HCT116 (cell line): ENCODE data around the gene ACRV1. TPM values are rescaled to one million over a fixed set of nuclear protein-coding genes. Genes with fewer than 3 reads are reported as not detected.

Experiments
- ATAC-seq: fragments of 200-7000 bp; cut with Tn5 transposase; 2 replicates; pipeline ENCODE4 v1.9.1; 2020; ENCODE audit warnings: mild to moderate bottlenecking, moderate library complexity
- BruUV-seq: library from RNA; stranded (reverse); fragments of 400-500 nt; replicated peaks from 2 replicates; lab custom pipeline; 2021; lab: Mats Ljungman, UMichigan
- CTCF ChIA-PET: fragments of 300-600 bp; sonication (Branson Sonifier 250); formaldehyde crosslinking; loops from one replicate; lab custom pipeline; 2021; ENCODE audit warnings: antibody characterized with exemption; lab: Charles Lee
- POLR2A ChIA-PET: fragments of 300-600, 350-600 bp; sonication (Branson Sonifier 250); formaldehyde crosslinking; loops from one replicate; lab custom pipeline; 2021; ENCODE audit warnings: antibody characterized with exemption; lab: Charles Lee
- RAD21 ChIA-PET, 2 experiments: fragments of 300-600 bp; sonication (Branson Sonifier 250); formaldehyde crosslinking; loops; one replicate each; lab custom pipeline; 2023; ENCODE audit warnings: low total read pairs in 2 of 2; ENCODE audit not compliant: uncharacterized antibody in 2 of 2, unreplicated experiment in 2 of 2, low non-redundant PET in 1 of 2; lab: Charles Lee
- DNase-seq: peaks from one replicate; pipeline ENCODE4 v3.0.0-alpha.2; 2010; ENCODE audit warnings: low read depth, low spot score
- H2AFZ ChIP-seq: fragments of 200-600 bp; shearing (Covaris generic), sonication (generic); 2 replicates; pipeline ENCODE4 v1.6.1; 2017; ENCODE audit warnings: low read depth, mixed run types, mixed read lengths, antibody characterized with exemption, low read length; ENCODE audit not compliant: poor library complexity, severe bottlenecking
- H3K27ac ChIP-seq: 2 replicates; pipeline ENCODE4 v1.5.1; 2012; ENCODE audit warnings: low read depth, low read length
- H3K27me3 ChIP-seq: fragments of 200-600 bp; sonication (generic); 2 replicates; pipeline ENCODE4 v1.6.1; 2016; ENCODE audit warnings: mixed run types, low read length, mixed read lengths; ENCODE audit not compliant: insufficient read depth
- H3K36me3 ChIP-seq, 2 experiments: fragments of 200-500 bp in 1 of 2; fragments of 200-600 bp in 1 of 2; sonication (Bioruptor generic) in 1 of 2; sonication (generic) in 1 of 2; 2 replicates each; pipeline versions ENCODE4 v1.5.1 to v1.6.1; 2014 to 2016; ENCODE audit warnings: low read length in 2 of 2, inconsistent platforms in 1 of 2, mixed read lengths in 1 of 2, mixed run types in 1 of 2; ENCODE audit not compliant: insufficient read depth in 2 of 2, control insufficient read depth in 1 of 2
- H3K4me1 ChIP-seq, 2 experiments: fragments of 200-600 bp in 1 of 2; sonication (generic) in 1 of 2; 2 replicates each; pipeline versions ENCODE4 v1.5.1 to v1.6.1; 2012 to 2017; ENCODE audit warnings: low read length in 2 of 2, inconsistent platforms in 1 of 2, mild to moderate bottlenecking in 1 of 2, mixed read lengths in 1 of 2, mixed run types in 1 of 2, moderate library complexity in 1 of 2; ENCODE audit not compliant: insufficient read depth in 2 of 2, control insufficient read depth in 1 of 2
- H3K4me2 ChIP-seq: fragments of 200-600 bp; sonication (generic); 2 replicates; pipeline ENCODE4 v1.6.1; 2017; ENCODE audit warnings: mixed run types, low read length, mixed read lengths
- H3K4me3 ChIP-seq, 2 experiments: fragments of 200-600 bp in 1 of 2; sonication (generic) in 1 of 2; replicated peaks in 1 of 2; 2 replicates each; pipeline ENCODE4 v1.5.1; 2011 to 2016; ENCODE audit warnings: low read length in 2 of 2, control low read depth in 1 of 2, low read depth in 1 of 2, mild to moderate bottlenecking in 1 of 2, mixed read lengths in 1 of 2, mixed run types in 1 of 2
- H3K79me2 ChIP-seq: fragments of 200-600 bp; sonication (generic); 2 replicates; pipeline ENCODE4 v1.6.1; 2017; ENCODE audit warnings: mild to moderate bottlenecking, mixed run types, low read length, moderate library complexity, mixed read lengths; ENCODE audit not compliant: insufficient read depth
- H3K9ac ChIP-seq: fragments of 200-600 bp; sonication (generic); 2 replicates; pipeline ENCODE4 v1.6.1; 2016; ENCODE audit warnings: low read length, mixed read lengths
- H3K9me2 ChIP-seq: fragments of 200-600 bp; sonication (generic), shearing (Covaris generic); 2 replicates; pipeline ENCODE4 v1.6.1; 2017; ENCODE audit warnings: mixed run types, mild to moderate bottlenecking, moderate library complexity; ENCODE audit not compliant: insufficient read depth
- H3K9me3 ChIP-seq, 2 experiments: fragments of 200-500 bp in 1 of 2; fragments of 200-600 bp in 1 of 2; sonication (Bioruptor generic) in 1 of 2; sonication (generic) in 1 of 2; 2 replicates each; pipeline ENCODE4 v1.6.1; 2014 to 2017; ENCODE audit warnings: low read length in 2 of 2, mixed read lengths in 2 of 2, inconsistent platforms in 1 of 2, low read depth in 1 of 2, mild to moderate bottlenecking in 1 of 2, mixed run types in 1 of 2, moderate library complexity in 1 of 2; ENCODE audit not compliant: control insufficient read depth in 1 of 2, insufficient read depth in 1 of 2
- H4K20me1 ChIP-seq: fragments of 200-600 bp; sonication (generic), shearing (Covaris generic); 2 replicates; pipeline ENCODE4 v1.6.1; 2017; ENCODE audit warnings: mixed run types, mild to moderate bottlenecking, moderate library complexity; ENCODE audit not compliant: insufficient read depth
- CEBPB ChIP-seq: IDR thresholded peaks from 2 replicates; pipeline ENCODE4 v1.6.1; 2012; ENCODE audit warnings: low read depth
- ELF1 ChIP-seq: IDR thresholded peaks from 2 replicates; pipeline ENCODE4 v1.6.1; 2012; ENCODE audit warnings: low read depth, borderline replicate concordance
- POLR2AphosphoS5 ChIP-seq: IDR thresholded peaks from 2 replicates; pipeline ENCODE4 v1.6.1; 2011; ENCODE audit warnings: mild to moderate bottlenecking, low read depth, low read length, moderate library complexity
- SIN3A ChIP-seq: IDR thresholded peaks from 2 replicates; pipeline ENCODE4 v1.6.1; 2012; ENCODE audit warnings: low read depth
- TCF7L2 ChIP-seq: IDR thresholded peaks from 2 replicates; pipeline ENCODE4 v1.7.0; 2011; ENCODE audit warnings: borderline replicate concordance, inconsistent platforms; ENCODE audit not compliant: insufficient read depth, insufficient read length; ENCODE audit errors: extremely low read depth
- intact Hi-C: fragments of 100-400 bp; cut with micrococcal nuclease; formaldehyde crosslinking; loops from 2 replicates; pipeline ENCODE4 v1.10.0; 2022
- total RNA-seq: library from RNA; stranded (reverse); gene quantifications from one replicate; pipeline ENCODE4 v1.2.1, GENCODE V29; 2021; ENCODE audit not compliant: unreplicated experiment
- TF ChIP-seq, protein P1 (sequence below): IDR thresholded peaks from 2 replicates; pipeline ENCODE4 v1.6.1; 2011; ENCODE audit warnings: mild to moderate bottlenecking, low read length, moderate library complexity; ENCODE audit not compliant: insufficient replicate concordance; ENCODE audit errors: extremely low read depth
- TF ChIP-seq, protein P2 (sequence below): IDR thresholded peaks from 2 replicates; pipeline ENCODE4 v1.6.1; 2012; ENCODE audit warnings: low read depth
- TF ChIP-seq, protein P3 (sequence below): IDR thresholded peaks from 2 replicates; pipeline ENCODE4 v1.6.1; 2012
- TF ChIP-seq, protein P4 (sequence below): IDR thresholded peaks from 2 replicates; pipeline ENCODE4 v1.6.1; 2012

Gene ACRV1
- total RNA-seq, 1 experiment from 2014 or later: not detected

DNA sequence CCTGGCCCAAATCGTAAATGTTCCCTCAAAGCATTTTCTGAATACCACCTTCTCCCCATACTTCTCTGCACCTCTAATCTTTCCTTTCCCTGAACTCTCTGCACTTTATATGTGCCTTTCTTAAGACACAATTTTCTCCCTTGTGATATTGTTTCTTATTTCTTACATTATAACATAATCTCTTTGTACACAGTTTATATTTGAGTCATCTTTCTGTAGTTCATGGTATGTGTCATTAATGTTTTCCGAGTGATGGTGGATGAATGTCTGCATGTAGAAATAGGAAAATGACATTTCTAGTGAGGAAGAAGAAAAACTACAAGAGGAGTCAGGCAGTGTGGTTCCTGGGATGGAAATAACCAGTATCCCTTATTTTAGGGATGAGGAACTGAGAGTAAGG, 5.5 kb downstream of the ACRV1 start (continued):
- TF ChIP-seq, protein P1, sequence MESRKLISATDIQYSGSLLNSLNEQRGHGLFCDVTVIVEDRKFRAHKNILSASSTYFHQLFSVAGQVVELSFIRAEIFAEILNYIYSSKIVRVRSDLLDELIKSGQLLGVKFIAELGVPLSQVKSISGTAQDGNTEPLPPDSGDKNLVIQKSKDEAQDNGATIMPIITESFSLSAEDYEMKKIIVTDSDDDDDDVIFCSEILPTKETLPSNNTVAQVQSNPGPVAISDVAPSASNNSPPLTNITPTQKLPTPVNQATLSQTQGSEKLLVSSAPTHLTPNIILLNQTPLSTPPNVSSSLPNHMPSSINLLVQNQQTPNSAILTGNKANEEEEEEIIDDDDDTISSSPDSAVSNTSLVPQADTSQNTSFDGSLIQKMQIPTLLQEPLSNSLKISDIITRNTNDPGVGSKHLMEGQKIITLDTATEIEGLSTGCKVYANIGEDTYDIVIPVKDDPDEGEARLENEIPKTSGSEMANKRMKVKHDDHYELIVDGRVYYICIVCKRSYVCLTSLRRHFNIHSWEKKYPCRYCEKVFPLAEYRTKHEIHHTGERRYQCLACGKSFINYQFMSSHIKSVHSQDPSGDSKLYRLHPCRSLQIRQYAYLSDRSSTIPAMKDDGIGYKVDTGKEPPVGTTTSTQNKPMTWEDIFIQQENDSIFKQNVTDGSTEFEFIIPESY: no peak

DNA sequence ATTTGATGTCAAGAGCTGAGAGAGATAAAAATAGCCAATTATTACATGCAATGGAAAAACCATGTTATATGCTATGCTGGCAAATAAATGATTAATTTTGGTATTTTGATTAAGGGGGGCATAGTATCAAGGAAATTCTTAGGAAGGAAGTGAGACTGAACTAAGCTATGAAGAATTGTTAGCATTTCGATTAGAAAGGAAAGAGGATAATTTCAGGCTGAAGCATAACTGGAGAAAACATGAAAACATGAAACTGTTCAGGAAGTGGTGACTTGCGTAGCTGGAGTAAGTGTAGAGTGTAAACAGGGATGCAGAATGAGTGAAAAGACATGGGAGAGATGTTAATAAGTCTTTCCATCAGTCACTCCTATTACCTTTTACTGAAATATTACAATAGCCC, 6.4 kb downstream of the ACRV1 start:
- CTCF ChIA-PET: no interaction called here
- no peaks in the 10 kb centered on the region for H3K79me2 ChIP-seq
- ATAC-seq: no peak
- TF ChIP-seq, protein P2, sequence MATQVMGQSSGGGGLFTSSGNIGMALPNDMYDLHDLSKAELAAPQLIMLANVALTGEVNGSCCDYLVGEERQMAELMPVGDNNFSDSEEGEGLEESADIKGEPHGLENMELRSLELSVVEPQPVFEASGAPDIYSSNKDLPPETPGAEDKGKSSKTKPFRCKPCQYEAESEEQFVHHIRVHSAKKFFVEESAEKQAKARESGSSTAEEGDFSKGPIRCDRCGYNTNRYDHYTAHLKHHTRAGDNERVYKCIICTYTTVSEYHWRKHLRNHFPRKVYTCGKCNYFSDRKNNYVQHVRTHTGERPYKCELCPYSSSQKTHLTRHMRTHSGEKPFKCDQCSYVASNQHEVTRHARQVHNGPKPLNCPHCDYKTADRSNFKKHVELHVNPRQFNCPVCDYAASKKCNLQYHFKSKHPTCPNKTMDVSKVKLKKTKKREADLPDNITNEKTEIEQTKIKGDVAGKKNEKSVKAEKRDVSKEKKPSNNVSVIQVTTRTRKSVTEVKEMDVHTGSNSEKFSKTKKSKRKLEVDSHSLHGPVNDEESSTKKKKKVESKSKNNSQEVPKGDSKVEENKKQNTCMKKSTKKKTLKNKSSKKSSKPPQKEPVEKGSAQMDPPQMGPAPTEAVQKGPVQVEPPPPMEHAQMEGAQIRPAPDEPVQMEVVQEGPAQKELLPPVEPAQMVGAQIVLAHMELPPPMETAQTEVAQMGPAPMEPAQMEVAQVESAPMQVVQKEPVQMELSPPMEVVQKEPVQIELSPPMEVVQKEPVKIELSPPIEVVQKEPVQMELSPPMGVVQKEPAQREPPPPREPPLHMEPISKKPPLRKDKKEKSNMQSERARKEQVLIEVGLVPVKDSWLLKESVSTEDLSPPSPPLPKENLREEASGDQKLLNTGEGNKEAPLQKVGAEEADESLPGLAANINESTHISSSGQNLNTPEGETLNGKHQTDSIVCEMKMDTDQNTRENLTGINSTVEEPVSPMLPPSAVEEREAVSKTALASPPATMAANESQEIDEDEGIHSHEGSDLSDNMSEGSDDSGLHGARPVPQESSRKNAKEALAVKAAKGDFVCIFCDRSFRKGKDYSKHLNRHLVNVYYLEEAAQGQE: no peak
- no peak for TF ChIP-seq TCF7L2
- TF ChIP-seq POLR2AphosphoS5: no peak
- TF ChIP-seq, protein P3, sequence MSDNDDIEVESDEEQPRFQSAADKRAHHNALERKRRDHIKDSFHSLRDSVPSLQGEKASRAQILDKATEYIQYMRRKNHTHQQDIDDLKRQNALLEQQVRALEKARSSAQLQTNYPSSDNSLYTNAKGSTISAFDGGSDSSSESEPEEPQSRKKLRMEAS: no peak
- TF ChIP-seq, protein P1: no peak
- TF ChIP-seq SIN3A: no peak
- TF ChIP-seq, protein P4, sequence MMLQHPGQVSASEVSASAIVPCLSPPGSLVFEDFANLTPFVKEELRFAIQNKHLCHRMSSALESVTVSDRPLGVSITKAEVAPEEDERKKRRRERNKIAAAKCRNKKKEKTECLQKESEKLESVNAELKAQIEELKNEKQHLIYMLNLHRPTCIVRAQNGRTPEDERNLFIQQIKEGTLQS: no peak
- TF ChIP-seq CEBPB: no peak
- TF ChIP-seq ELF1: no peak
- TF ChIP-seq, all 23 proteins: peak for 0
- BruUV-seq: no TSS peak
- Histone ChIP-seq H2AFZ (no peak overlapping the region), H4K20me1 (0 out of 2 replicates have a peak, but pooled peaks cover 4% of the 10 kb centered on the region), H3K4me2 (no peak overlapping the region), H3K4me1 (no peaks in the 10 kb centered on the region), H3K9me3 (no peaks in the 10 kb centered on the region), H3K9ac (no peak overlapping the region), H3K36me3 (peaks cover 2 to 7% of the 10 kb centered on the region in 2 experiments; a peak in 3 of 4 replicates), H3K9me2 (no peaks in the 10 kb centered on the region), H3K27ac (no peak overlapping the region), H3K27me3 (no peaks in the 10 kb centered on the region), H3K4me3 (no peak overlapping the region)
- RAD21 ChIA-PET: no interaction called here
- intact Hi-C loops: no loop called here
- POLR2A ChIA-PET: no interaction called here
- no peak for DNase-seq
